Hepatocyte (in vitro differentiated cells): ENCODE data around the gene THBS2. TPM values are rescaled to one million over a fixed set of nuclear protein-coding genes. Genes with fewer than 3 reads are reported as not detected.

Source experiments
- DNase-seq: peaks from one replicate; pipeline ENCODE4 v3.0.0-alpha.2; 2016; ENCODE audit warnings: low spot score
- H2AFZ ChIP-seq: fragments of 200-600 bp; sonication (generic); 2 replicates; pipeline ENCODE4 v1.6.0; 2016; ENCODE audit warnings: antibody characterized with exemption, mild to moderate bottlenecking
- H3K27ac ChIP-seq: fragments of 200-600 bp; sonication (generic); 2 replicates; pipeline ENCODE4 v1.5.1; 2016; ENCODE audit warnings: mild to moderate bottlenecking
- H3K27me3 ChIP-seq: fragments of 200-600 bp; sonication (generic); 2 replicates; pipeline ENCODE4 v1.6.1; 2016
- H3K36me3 ChIP-seq: fragments of 200-600 bp; sonication (generic); replicated peaks from 2 replicates; pipeline ENCODE4 v1.5.1; 2016; ENCODE audit warnings: low read depth; ENCODE audit not compliant: insufficient read depth
- H3K4me1 ChIP-seq: fragments of 200-600 bp; sonication (generic); 2 replicates; pipeline ENCODE4 v1.5.1; 2016; ENCODE audit warnings: mild to moderate bottlenecking, moderate library complexity; ENCODE audit not compliant: insufficient read depth
- H3K4me2 ChIP-seq: fragments of 200-600 bp; sonication (generic); 2 replicates; pipeline ENCODE4 v1.6.0; 2016
- H3K4me3 ChIP-seq: fragments of 200-600 bp; sonication (generic); 2 replicates; pipeline ENCODE4 v1.5.1; 2016; ENCODE audit warnings: mild to moderate bottlenecking
- H3K79me2 ChIP-seq: fragments of 200-600 bp; sonication (generic); 2 replicates; pipeline ENCODE4 v1.6.0; 2017; ENCODE audit warnings: mild to moderate bottlenecking
- H3K9me2 ChIP-seq: fragments of 200-600 bp; sonication (generic); replicated peaks from 2 replicates; pipeline ENCODE4 v1.6.0; 2017; ENCODE audit warnings: mild to moderate bottlenecking; ENCODE audit not compliant: insufficient read depth
- H3K9me3 ChIP-seq: fragments of 200-600 bp; sonication (generic); 2 replicates; pipeline ENCODE4 v1.5.1; 2016; ENCODE audit warnings: low read depth, mild to moderate bottlenecking
- H4K20me1 ChIP-seq: fragments of 200-600 bp; sonication (generic); 2 replicates; pipeline ENCODE4 v1.6.0; 2016; ENCODE audit warnings: mild to moderate bottlenecking; ENCODE audit not compliant: insufficient read depth, poor library complexity, severe bottlenecking
- CTCF ChIP-seq: fragments of 200-600 bp; sonication (generic); IDR thresholded peaks from 2 replicates; pipeline ENCODE4 v1.5.1; 2016; ENCODE audit warnings: antibody characterized with exemption, mild to moderate bottlenecking; ENCODE audit not compliant: poor library complexity
- EZH2 ChIP-seq: fragments of 200-600 bp; sonication (generic); IDR thresholded peaks from 2 replicates; pipeline ENCODE4 v1.6.1; 2016; ENCODE audit warnings: antibody characterized with exemption, mild to moderate bottlenecking, borderline replicate concordance
- EZH2phosphoT487 ChIP-seq: fragments of 200-600 bp; sonication (generic); IDR thresholded peaks from one replicate; pipeline ENCODE4 v1.6.1; 2018; ENCODE audit warnings: antibody characterized with exemption, mild to moderate bottlenecking, low read depth, moderate library complexity; ENCODE audit not compliant: unreplicated experiment, severe bottlenecking
- WGBS: methylation state at CpG from one replicate; pipeline ENCODE4 v1.1.6; 2016; ENCODE audit warnings: low lambda C conversion rate; ENCODE audit errors: missing lambda C conversion rate; 5-methylcytosine and 5-hydroxymethylcytosine counted together
- polyA plus RNA-seq: library from polyadenylated mRNA; unstranded; fragments of >200 nt; fragmentation: Nextera tagmentation; extraction: Ambion mirVana; gene quantifications from 2 replicates; pipeline ENCODE4 v1.2.1, GENCODE V29; 2016
- total RNA-seq: library from RNA; depleted of rRNA; stranded (reverse); fragments of >200 nt; gene quantifications from 2 replicates; pipeline ENCODE4 v1.2.3, GENCODE V29; 2014

THBS2 gene
- total and polyA plus RNA-seq, 2 experiments from 2014 or later, result 3.9 to 5.5 TPM

GRCh38 chr6:169268276-169268675 lies 14.6 kb upstream of the THBS2 start:
- TF ChIP-seq EZH2phosphoT487 (no peak), CTCF (no peak), EZH2 (no peak)
- DNase-seq, result no peak

GRCh38 chr6:169266746-169267591 lies 13.3 kb upstream of the THBS2 start:
- Histone ChIP-seq H3K4me3 (no peak overlapping the region), H3K36me3 (no peaks in the 10 kb centered on the region), H3K9me2 (no peaks in the 10 kb centered on the region), H2AFZ (no peak overlapping the region), H3K9me3 (no peaks in the 10 kb centered on the region), H3K27ac (no peak overlapping the region), H3K27me3 (no peaks in the 10 kb centered on the region), H3K4me1 (peaks cover 5% of the 10 kb centered on the region), H4K20me1 (no peaks in the 10 kb centered on the region), H3K79me2 (no peaks in the 10 kb centered on the region), H3K4me2 (no peak overlapping the region)
- no peak for DNase-seq
- WGBS, result 87% methylated on average over 15 of the region's 15 CpGs
- TF ChIP-seq CTCF, result no peak
- TF ChIP-seq EZH2phosphoT487, result no peak
- TF ChIP-seq EZH2, result no peak

More at GRCh38 chr6:169268276-169268675, 14.6 kb upstream of the THBS2 start:
- H3K79me2 ChIP-seq, result no peaks in the 10 kb centered on the region
- no peaks in the 10 kb centered on the region for H3K9me3 ChIP-seq
- H3K4me2 ChIP-seq, result no peak overlapping the region
- whole genome bisulfite sequencing, result 92% methylated on average over 1 of the region's 1 CpG
- H3K9me2 ChIP-seq, result no peaks in the 10 kb centered on the region
- H4K20me1 ChIP-seq, result no peaks in the 10 kb centered on the region
- H3K4me3 ChIP-seq, result no peak overlapping the region
- H2AFZ ChIP-seq, result no peak overlapping the region
- no peak overlapping the region for H3K27ac ChIP-seq
- H3K27me3 ChIP-seq, result no peaks in the 10 kb centered on the region
- no peaks in the 10 kb centered on the region for H3K36me3 ChIP-seq
- H3K4me1 ChIP-seq, result peaks cover 5% of the 10 kb centered on the region

GRCh38 chr6:169266261-169266660 lies 12.6 kb upstream of the THBS2 start:
- Histone ChIP-seq H3K27me3 (no peaks in the 10 kb centered on the region), H3K79me2 (no peaks in the 10 kb centered on the region), H3K4me3 (no peak overlapping the region), H3K4me1 (peaks cover 3% of the 10 kb centered on the region), H3K27ac (no peak overlapping the region), H4K20me1 (no peaks in the 10 kb centered on the region), H3K9me3 (no peaks in the 10 kb centered on the region), H2AFZ (no peak overlapping the region), H3K36me3 (no peaks in the 10 kb centered on the region), H3K4me2 (no peak overlapping the region), H3K9me2 (no peaks in the 10 kb centered on the region)
- DNase-seq, result no peak
- TF ChIP-seq CTCF, result no peak
- no peak for TF ChIP-seq EZH2phosphoT487
- TF ChIP-seq EZH2, result no peak
- 95% methylated on average over 5 of the region's 5 CpGs for WGBS
